Measurements from ENCODE around the gene GNAZ. TPM values are rescaled to one million over a fixed set of nuclear protein-coding genes. Genes with fewer than 3 reads are reported as not detected.

The GNAZ gene
- total RNA-seq, 1 experiment from 2014 or later, result 6.0 TPM

- DNase-seq, result no peak
- Mint-ChIP-seq H3K4me3 (ENCODE audit: low read depth, unreplicated experiment) (no peak overlapping the region), H3K27ac (ENCODE audit: unreplicated experiment) (no peak overlapping the region), H3K9me3 (ENCODE audit: low read depth, unreplicated experiment) (no peaks in the 10 kb centered on the region), H3K4me1 (ENCODE audit: low read depth, unreplicated experiment) (no peaks in the 10 kb centered on the region), H3K36me3 (ENCODE audit: insufficient read depth, unreplicated experiment) (peaks cover 10% of the 10 kb centered on the region), H3K27me3 (ENCODE audit: unreplicated experiment) (no peaks in the 10 kb centered on the region)
- TF ChIP-seq CTCF (IDR thresholded peaks at IDR 0.05; ENCODE audit: unreplicated experiment), result no peak
- intact Hi-C loops (cut with micrococcal nuclease; ENCODE audit: unreplicated experiment), result no loop called here
- CTCF ChIA-PET, result interaction anchor here (1.0 kb wide), 1 partner anchor 12 kb away, joined by 3 read pairs; no protein-coding TSS in a partner anchor
- no TSS peak for BruUV-seq (replicated peaks)
Measured at GRCh38 chr22:23166841-23167616, 96.7 kb downstream of the GNAZ start.

DNA sequence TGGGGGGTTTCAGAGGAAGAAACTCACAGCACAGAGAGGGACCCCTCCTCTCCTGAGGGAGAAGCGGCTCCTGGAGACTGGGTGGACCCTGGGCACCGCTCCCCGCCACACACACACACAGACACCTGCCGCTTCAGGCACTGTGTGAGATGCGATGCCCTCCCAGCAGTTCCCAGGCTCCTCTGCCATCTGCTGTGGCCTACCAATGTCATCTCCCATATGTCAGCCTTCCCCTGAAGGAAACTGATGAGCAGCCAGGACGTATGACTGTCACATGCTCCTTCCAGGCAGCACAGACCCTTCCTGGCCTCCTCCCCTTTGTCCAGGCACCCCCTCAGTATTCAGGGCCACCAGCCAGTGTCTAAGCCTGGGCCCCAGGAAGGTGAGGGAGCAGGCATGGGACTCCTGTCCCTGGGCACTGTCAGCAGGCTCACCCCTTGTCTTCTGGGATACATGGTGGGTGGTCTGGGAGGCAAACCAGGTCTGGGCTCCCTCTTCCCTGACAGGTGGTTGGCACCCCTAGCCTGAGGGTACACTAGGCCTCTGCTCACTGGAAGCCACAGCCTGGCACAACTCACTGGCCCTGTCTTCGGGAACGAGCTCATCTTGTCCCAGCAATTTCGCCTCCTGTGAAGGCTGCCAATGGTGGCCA is 98.2 kb downstream of the GNAZ start:
- H3K27me3 Mint-ChIP-seq (ENCODE audit: unreplicated experiment), result no peaks in the 10 kb centered on the region
- intact Hi-C loops (cut with micrococcal nuclease; ENCODE audit: unreplicated experiment), result no loop called here
- H3K27ac Mint-ChIP-seq (ENCODE audit: unreplicated experiment), result no peak overlapping the region
- no peak overlapping the region for H3K4me3 Mint-ChIP-seq (ENCODE audit: low read depth, unreplicated experiment)
- no peaks in the 10 kb centered on the region for H3K9me3 Mint-ChIP-seq (ENCODE audit: low read depth, unreplicated experiment)
- no peak for DNase-seq
- H3K4me1 Mint-ChIP-seq (ENCODE audit: low read depth, unreplicated experiment), result no peaks in the 10 kb centered on the region
- peaks cover 5% of the 10 kb centered on the region for H3K36me3 Mint-ChIP-seq (ENCODE audit: insufficient read depth, unreplicated experiment)
- CTCF ChIA-PET, result interaction anchor here (0.5 to 2.3 kb wide), 2 partner anchors 22 to 113 kb away, joined by 4 to 6 read pairs; no protein-coding TSS in a partner anchor
- TF ChIP-seq CTCF (IDR thresholded peaks at IDR 0.05; ENCODE audit: unreplicated experiment), result no peak
- BruUV-seq (replicated peaks), result no TSS peak

DNA sequence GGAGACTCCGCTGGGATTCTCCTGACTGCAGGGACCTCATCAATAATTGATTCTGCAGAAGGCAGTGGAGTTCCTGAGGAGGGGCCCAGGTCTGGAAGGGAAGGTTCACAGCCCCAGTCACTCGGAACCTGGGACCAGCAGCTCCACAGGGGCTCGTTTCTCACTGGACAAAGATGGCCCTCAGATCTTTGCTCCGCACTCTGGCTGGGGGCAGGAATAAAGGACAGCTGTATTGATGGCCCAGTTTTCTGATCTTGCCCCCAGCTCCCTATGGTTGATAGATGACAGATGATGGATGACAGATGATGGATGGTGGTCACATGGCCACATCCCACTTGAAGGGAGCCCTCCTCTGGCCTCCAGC is 98.7 kb downstream of the GNAZ start:
- no peak overlapping the region for H3K4me3 Mint-ChIP-seq (ENCODE audit: low read depth, unreplicated experiment)
- TF ChIP-seq CTCF (IDR thresholded peaks at IDR 0.05; ENCODE audit: unreplicated experiment), result no peak
- intact Hi-C loops (cut with micrococcal nuclease; ENCODE audit: unreplicated experiment), result no loop called here
- H3K9me3 Mint-ChIP-seq (ENCODE audit: low read depth, unreplicated experiment), result no peaks in the 10 kb centered on the region
- H3K27ac Mint-ChIP-seq (ENCODE audit: unreplicated experiment), result no peak overlapping the region
- peaks cover 5% of the 10 kb centered on the region for H3K36me3 Mint-ChIP-seq (ENCODE audit: insufficient read depth, unreplicated experiment)
- peaks cover 5% of the 10 kb centered on the region for H3K4me1 Mint-ChIP-seq (ENCODE audit: low read depth, unreplicated experiment)
- CTCF ChIA-PET, result interaction anchor here (2.3 kb wide), 1 partner anchor 113 kb away, joined by 6 read pairs; no protein-coding TSS in a partner anchor
- no peaks in the 10 kb centered on the region for H3K27me3 Mint-ChIP-seq (ENCODE audit: unreplicated experiment)
- BruUV-seq (replicated peaks), result no TSS peak
- no peak for DNase-seq

Other genes with a start within 250 kb of the GNAZ start
- gene IGLL5, start 182.7 kb upstream of the GNAZ start, total RNA-seq (2022), result not detected in 2 replicates
- not detected in 2 replicates for gene RSPH14, start 71.5 kb downstream of the GNAZ start, total RNA-seq (2022)
- gene RAB36, start 75.0 kb downstream of the GNAZ start, total RNA-seq (2022), result 2.1 and 2.6 TPM in 2 replicates
- gene BCR, start 110.0 kb downstream of the GNAZ start, total RNA-seq (2022), result 83.6 and 91.0 TPM in 2 replicates

All from Calu3 (cell line).